ENCODE measurements around the gene AKT3. TPM values are rescaled to one million over a fixed set of nuclear protein-coding genes. Genes with fewer than 3 reads are reported as not detected.

The AKT3 gene
- total RNA-seq, 4 donors from 2014 or later: 8.5 to 16.0 (median 15.2) TPM

- no peaks in the 10 kb centered on the region for H3K4me1 ChIP-seq
- no peak for DNase-seq
- H3K27ac ChIP-seq: no peak overlapping the region
- H3K27me3 ChIP-seq: peaks cover 0 to 21% (median 1%) of the 10 kb centered on the region in 3 donors
- intact Hi-C loops (cut with DNase I; ENCODE audit: low total_unique reads): no loop called here
- ATAC-seq: no peak
- in situ Hi-C loops (cut with MboI; ENCODE audit: low sequenced_read_pairs in 4 of 4): no loop called here
- H3K36me3 ChIP-seq: no peaks in the 10 kb centered on the region
- no peak for TF ChIP-seq CTCF (IDR thresholded peaks at IDR 0.05 in 4 of 5, conservative IDR thresholded peaks at IDR 0.05 in 1 of 5)
- no peak for TF ChIP-seq POLR2A (IDR thresholded peaks at IDR 0.05)
- H3K4me3 ChIP-seq: no peak overlapping the region
- no peaks in the 10 kb centered on the region for H3K9me3 ChIP-seq
These were observed 4.2 kb downstream of the AKT3 start for GRCh38 chr1:243845888-243846287.

- ATAC-seq (no peak), DNase-seq (no peak)
- Histone ChIP-seq H3K9me3 (no peaks in the 10 kb centered on the region), H3K27me3 (peaks cover 0 to 12% (median 0%) of the 10 kb centered on the region in 3 donors), H3K27ac (no peak overlapping the region), H3K4me3 (no peak overlapping the region), H3K36me3 (no peaks in the 10 kb centered on the region), H3K4me1 (no peaks in the 10 kb centered on the region)
- TF ChIP-seq POLR2A (IDR thresholded peaks at IDR 0.05): no peak
- no peak for TF ChIP-seq CTCF (IDR thresholded peaks at IDR 0.05 in 4 of 5, conservative IDR thresholded peaks at IDR 0.05 in 1 of 5)
- intact Hi-C loops (cut with DNase I; ENCODE audit: low total_unique reads): no loop called here
- in situ Hi-C loops (cut with MboI; ENCODE audit: low sequenced_read_pairs in 4 of 4): no loop called here
These were observed 5.9 kb downstream of the AKT3 start for GRCh38 chr1:243844186-243844585.

GRCh38 chr1:243842978-243843511 lies 7.0 kb downstream of the AKT3 start:
- no peaks in the 10 kb centered on the region for H3K9me3 ChIP-seq
- no peak for TF ChIP-seq CTCF (IDR thresholded peaks at IDR 0.05 in 4 of 5, conservative IDR thresholded peaks at IDR 0.05 in 1 of 5)
- TF ChIP-seq POLR2A (IDR thresholded peaks at IDR 0.05): no peak
- in situ Hi-C loops (cut with MboI; ENCODE audit: low sequenced_read_pairs in 4 of 4): no loop called here
- H3K4me3 ChIP-seq: no peak overlapping the region
- no peaks in the 10 kb centered on the region for H3K4me1 ChIP-seq
- intact Hi-C loops (cut with DNase I; ENCODE audit: low total_unique reads): no loop called here
- peaks cover 0 to 2% (median 0%) of the 10 kb centered on the region in 3 donors for H3K27me3 ChIP-seq
- H3K36me3 ChIP-seq: no peaks in the 10 kb centered on the region
- ATAC-seq (peak in 1 of 2 donors; percentile 33), DNase-seq (no peak)
- H3K27ac ChIP-seq: peak overlapping the region in 2 of 4 donors; percentile 20 to 21

- no peak overlapping the region for H3K27ac ChIP-seq
- no peaks in the 10 kb centered on the region for H3K27me3 ChIP-seq
- no peak for TF ChIP-seq POLR2A (IDR thresholded peaks at IDR 0.05)
- no peak for TF ChIP-seq CTCF (IDR thresholded peaks at IDR 0.05 in 4 of 5, conservative IDR thresholded peaks at IDR 0.05 in 1 of 5)
- H3K4me3 ChIP-seq: no peak overlapping the region
- no peaks in the 10 kb centered on the region for H3K4me1 ChIP-seq
- H3K36me3 ChIP-seq: no peaks in the 10 kb centered on the region
- in situ Hi-C loops (cut with MboI; ENCODE audit: low sequenced_read_pairs in 4 of 4) (no loop called here), intact Hi-C loops (cut with DNase I; ENCODE audit: low total_unique reads) (no loop called here)
- DNase-seq (no peak), ATAC-seq (no peak)
- H3K9me3 ChIP-seq: no peaks in the 10 kb centered on the region
These were observed 7.9 kb downstream of the AKT3 start for GRCh38 chr1:243842161-243842560.

GRCh38 chr1:243841507-243841906 lies 8.5 kb downstream of the AKT3 start:
- no peaks in the 10 kb centered on the region for H3K9me3 ChIP-seq
- no peak for DNase-seq
- no peak overlapping the region for H3K4me3 ChIP-seq
- H3K4me1 ChIP-seq: no peaks in the 10 kb centered on the region
- in situ Hi-C loops (cut with MboI; ENCODE audit: low sequenced_read_pairs in 4 of 4): no loop called here
- H3K27ac ChIP-seq: no peak overlapping the region
- TF ChIP-seq POLR2A (IDR thresholded peaks at IDR 0.05): no peak
- no peak for TF ChIP-seq CTCF (IDR thresholded peaks at IDR 0.05 in 4 of 5, conservative IDR thresholded peaks at IDR 0.05 in 1 of 5)
- intact Hi-C loops (cut with DNase I; ENCODE audit: low total_unique reads): no loop called here
- H3K36me3 ChIP-seq: no peaks in the 10 kb centered on the region
- no peak for ATAC-seq
- H3K27me3 ChIP-seq: no peaks in the 10 kb centered on the region

All from gastrocnemius medialis (tissue), 4 donors.